ENCODE measurements around the gene OSBPL7. TPM values are rescaled to one million over a fixed set of nuclear protein-coding genes. Genes with fewer than 3 reads are reported as not detected.

Gene OSBPL7
- total RNA-seq, 1 experiment from 2014 or later, result 13.0 TPM

DNA sequence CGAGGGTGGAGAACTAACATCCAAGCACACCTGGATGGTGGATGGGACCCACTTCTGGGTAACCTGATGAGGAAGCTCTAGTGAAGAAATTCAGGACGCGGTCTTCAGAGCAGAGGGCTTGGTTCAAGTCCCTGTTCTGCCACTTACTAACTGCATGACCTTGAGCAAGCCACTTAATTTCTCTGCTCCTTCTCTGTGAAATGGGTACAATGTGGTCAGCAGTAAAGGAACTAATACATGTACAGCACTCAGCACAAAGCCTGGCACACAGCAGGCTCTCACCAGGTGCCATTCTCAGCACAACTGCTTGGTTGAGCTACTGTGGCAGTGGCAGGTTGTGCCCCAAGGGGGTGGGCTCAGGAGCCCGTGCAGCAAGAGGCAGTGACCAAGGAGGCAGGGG lies 1.9 kb upstream of the OSBPL7 start:
- H3K27ac Mint-ChIP-seq, result no peak overlapping the region
- no peaks in the 10 kb centered on the region; the same call in 1 of the 2 replicates for H3K79me2 ChIP-seq (ENCODE audit: insufficient read depth, low read length)
- H4K20me1 ChIP-seq (ENCODE audit: control insufficient read depth, insufficient read depth, insufficient read length), result no peaks in the 10 kb centered on the region
- H3K14ac ChIP-seq (ENCODE audit: insufficient read depth, low read length), result no peak overlapping the region
- TF ChIP-seq, protein P1, sequence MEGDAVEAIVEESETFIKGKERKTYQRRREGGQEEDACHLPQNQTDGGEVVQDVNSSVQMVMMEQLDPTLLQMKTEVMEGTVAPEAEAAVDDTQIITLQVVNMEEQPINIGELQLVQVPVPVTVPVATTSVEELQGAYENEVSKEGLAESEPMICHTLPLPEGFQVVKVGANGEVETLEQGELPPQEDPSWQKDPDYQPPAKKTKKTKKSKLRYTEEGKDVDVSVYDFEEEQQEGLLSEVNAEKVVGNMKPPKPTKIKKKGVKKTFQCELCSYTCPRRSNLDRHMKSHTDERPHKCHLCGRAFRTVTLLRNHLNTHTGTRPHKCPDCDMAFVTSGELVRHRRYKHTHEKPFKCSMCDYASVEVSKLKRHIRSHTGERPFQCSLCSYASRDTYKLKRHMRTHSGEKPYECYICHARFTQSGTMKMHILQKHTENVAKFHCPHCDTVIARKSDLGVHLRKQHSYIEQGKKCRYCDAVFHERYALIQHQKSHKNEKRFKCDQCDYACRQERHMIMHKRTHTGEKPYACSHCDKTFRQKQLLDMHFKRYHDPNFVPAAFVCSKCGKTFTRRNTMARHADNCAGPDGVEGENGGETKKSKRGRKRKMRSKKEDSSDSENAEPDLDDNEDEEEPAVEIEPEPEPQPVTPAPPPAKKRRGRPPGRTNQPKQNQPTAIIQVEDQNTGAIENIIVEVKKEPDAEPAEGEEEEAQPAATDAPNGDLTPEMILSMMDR (conservative IDR thresholded peaks at IDR 0.05), result no peak
- H3K79me1 ChIP-seq (ENCODE audit: insufficient read depth, low read depth, low read length, poor library complexity, severe bottlenecking), result no peaks in the 10 kb centered on the region
- H3K23ac ChIP-seq (ENCODE audit: insufficient read length, low read depth, low read length), result no peak overlapping the region
- no peak overlapping the region for H2BK12ac ChIP-seq (ENCODE audit: insufficient read length, low read depth, low read length)
- no peaks in the 10 kb centered on the region for H3K27me3 ChIP-seq (ENCODE audit: insufficient read depth, low read length)
- no peak overlapping the region for H4K5ac ChIP-seq (ENCODE audit: insufficient read length, low read depth, low read length)
- no CpG with 5 or more reads among the region's 4 CpGs for WGBS (ENCODE audit: extremely low coverage, insufficient read length, low lambda C conversion rate)
- no peak overlapping the region for H3K4ac ChIP-seq (ENCODE audit: low read depth, low read length)
- no peaks in the 10 kb centered on the region for H3K27me3 Mint-ChIP-seq (ENCODE audit: low read depth)
- peaks cover 12 to 19% of the 10 kb centered on the region in 2 experiments for H3K4me1 Mint-ChIP-seq
- H2BK20ac ChIP-seq (ENCODE audit: low read depth, low read length, poor library complexity, severe bottlenecking), result no peak overlapping the region
- no peak for DNase-seq
- peaks cover 26 to 42% (median 41%) of the 10 kb centered on the region in 3 experiments for H3K36me3 Mint-ChIP-seq (ENCODE audit: insufficient read depth in 1 of 3, low read depth in 3 of 3)
- no peak overlapping the region for H3K4me2 ChIP-seq (ENCODE audit: insufficient read depth, insufficient read length, low read length)
- H2BK5ac ChIP-seq (ENCODE audit: insufficient read length, low read length), result no peak overlapping the region
- H2BK120ac ChIP-seq (ENCODE audit: low read depth, low read length, poor library complexity, severe bottlenecking), result no peak overlapping the region
- H4K8ac ChIP-seq (replicated peaks; ENCODE audit: insufficient read length, low read depth, low read length), result no peak overlapping the region
- no peak overlapping the region for H3K18ac ChIP-seq (ENCODE audit: insufficient read length, low read depth, low read length)
- no peak overlapping the region for H3K4me3 Mint-ChIP-seq
- no peaks in the 10 kb centered on the region for H3K9me3 ChIP-seq (ENCODE audit: control insufficient read depth, low read depth, low read length)
- H3K27ac ChIP-seq (ENCODE audit: insufficient read length, low read depth, low read length), result no peak overlapping the region
- H4K91ac ChIP-seq (ENCODE audit: insufficient read length, low read depth, low read length), result no peak overlapping the region
- H3K9me3 Mint-ChIP-seq, result no peaks in the 10 kb centered on the region
- no peak overlapping the region for H3T11ph ChIP-seq (ENCODE audit: low read length)
- no peak overlapping the region for H2AFZ ChIP-seq (ENCODE audit: low read length)
- no peaks in the 10 kb centered on the region for H3K4me1 ChIP-seq (ENCODE audit: insufficient read depth, low read length)
- peaks cover 7% of the 10 kb centered on the region for H3K23me2 ChIP-seq (ENCODE audit: insufficient read length, low read depth, low read length, poor library complexity, severe bottlenecking)
- H2AK5ac ChIP-seq (ENCODE audit: insufficient read length, low read length), result no peak overlapping the region
- H2BK15ac ChIP-seq (ENCODE audit: low read depth, low read length), result no peak overlapping the region
- H3K9ac ChIP-seq (ENCODE audit: extremely low read depth, insufficient read length, low read length), result no peak overlapping the region
- no peak overlapping the region for H3K56ac ChIP-seq (ENCODE audit: insufficient read length, low read depth, low read length)

Data from H9 (cell line).